Liver (tissue), 9 donors: ENCODE data around the gene SDE2. TPM values are rescaled to one million over a fixed set of nuclear protein-coding genes. Genes with fewer than 3 reads are reported as not detected.

Experiments
- DNase-seq: peaks from one replicate; pipeline ENCODE4 v3.0.0-alpha.2; 2017; ENCODE audit warnings: low spot score
- H3K27ac ChIP-seq, 2 donors: one replicate each; pipeline ENCODE4 v1.7.0; 2013; ENCODE audit warnings: inconsistent platforms in 2 of 2, low read length in 2 of 2, control low read depth in 1 of 2, low read depth in 1 of 2, mild to moderate bottlenecking in 1 of 2
- H3K27me3 ChIP-seq, 4 donors: one replicate each; pipeline versions ENCODE4 v1.6.1 to v1.7.0; 2013; ENCODE audit warnings: low read length in 3 of 4, inconsistent platforms in 1 of 4, mild to moderate bottlenecking in 1 of 4, moderate library complexity in 1 of 4; ENCODE audit not compliant: control insufficient read depth in 4 of 4, insufficient read depth in 4 of 4
- H3K36me3 ChIP-seq, 4 donors: one replicate each; pipeline versions ENCODE4 v1.6.1 to v1.7.0; 2013; ENCODE audit warnings: low read length in 3 of 4, mild to moderate bottlenecking in 3 of 4, low read depth in 1 of 4, moderate library complexity in 1 of 4; ENCODE audit not compliant: control insufficient read depth in 4 of 4, insufficient read depth in 3 of 4
- H3K4me1 ChIP-seq, 4 donors: one replicate each; pipeline versions ENCODE4 v1.6.1 to v1.7.0; 2013; ENCODE audit warnings: low read length in 3 of 4, mild to moderate bottlenecking in 3 of 4, moderate library complexity in 1 of 4; ENCODE audit not compliant: control insufficient read depth in 4 of 4, insufficient read depth in 4 of 4
- H3K4me3 ChIP-seq, 3 donors: one replicate each; pipeline versions ENCODE4 v1.6.1 to v1.7.0; 2013; ENCODE audit warnings: low read length in 3 of 3, control low read depth in 1 of 3, low read depth in 1 of 3, mild to moderate bottlenecking in 1 of 3
- H3K9ac ChIP-seq, 2 donors: one replicate each; pipeline ENCODE4 v1.7.0; 2013; ENCODE audit warnings: low read length in 2 of 2, mild to moderate bottlenecking in 2 of 2, moderate library complexity in 2 of 2, control low read depth in 1 of 2, low read depth in 1 of 2
- H3K9me3 ChIP-seq, 4 donors: one replicate each; pipeline versions ENCODE4 v1.6.1 to v1.7.0; 2013; ENCODE audit warnings: low read length in 3 of 4; ENCODE audit not compliant: control insufficient read depth in 4 of 4
- ATF3 ChIP-seq: IDR thresholded peaks from 2 replicates; pipeline ENCODE4 v1.6.1; 2016; ENCODE audit warnings: antibody characterized with exemption
- CTCF ChIP-seq: fragments of 150-350 bp; IDR thresholded peaks from 2 replicates; pipeline ENCODE4 v1.5.1; 2017; ENCODE audit warnings: improper control_type of control experiment, low read depth, low read length; ENCODE audit not compliant: missing input control
- EGR1 ChIP-seq, 2 donors: IDR thresholded peaks; 2 replicates each; pipeline ENCODE4 v1.6.1; 2016 to 2018; ENCODE audit warnings: antibody characterized with exemption in 2 of 2, low read depth in 2 of 2
- FOXA1 ChIP-seq: IDR thresholded peaks from 2 replicates; pipeline ENCODE4 v1.6.1; 2016; ENCODE audit warnings: antibody characterized with exemption
- FOXA2 ChIP-seq: IDR thresholded peaks from 2 replicates; pipeline ENCODE4 v1.6.1; 2016; ENCODE audit warnings: antibody characterized with exemption
- GABPA ChIP-seq, 2 donors: IDR thresholded peaks in 1 of 2; conservative IDR thresholded peaks in 1 of 2; 2 replicates each; pipeline ENCODE4 v1.6.1; 2016; ENCODE audit warnings: antibody characterized with exemption in 2 of 2, mild to moderate bottlenecking in 1 of 2, moderate library complexity in 1 of 2
- HNF4A ChIP-seq, 2 donors: conservative IDR thresholded peaks; 2 replicates each; pipeline ENCODE4 v1.6.1; 2016; ENCODE audit warnings: antibody characterized with exemption in 2 of 2, mild to moderate bottlenecking in 2 of 2
- HNF4G ChIP-seq: IDR thresholded peaks from 2 replicates; pipeline ENCODE4 v1.6.1; 2016; ENCODE audit warnings: antibody characterized with exemption
- JUND ChIP-seq, 2 donors: IDR thresholded peaks; 2 replicates each; pipeline ENCODE4 v1.6.1; 2016; ENCODE audit warnings: antibody characterized with exemption in 2 of 2
- MAX ChIP-seq: IDR thresholded peaks from 2 replicates; pipeline ENCODE4 v1.6.1; 2016; ENCODE audit warnings: antibody characterized with exemption
- NR2F2 ChIP-seq: IDR thresholded peaks from 2 replicates; pipeline ENCODE4 v1.6.1; 2016; ENCODE audit warnings: antibody characterized with exemption
- REST ChIP-seq: IDR thresholded peaks from 2 replicates; pipeline ENCODE4 v1.6.1; 2016; ENCODE audit warnings: antibody characterized with exemption, mild to moderate bottlenecking
- TAF1 ChIP-seq: conservative IDR thresholded peaks from 2 replicates; pipeline ENCODE4 v1.6.1; 2016; ENCODE audit warnings: antibody characterized with exemption, mild to moderate bottlenecking
- YY1 ChIP-seq: IDR thresholded peaks from 2 replicates; pipeline ENCODE4 v1.6.1; 2016; ENCODE audit warnings: antibody characterized with exemption, mild to moderate bottlenecking
- ZBTB33 ChIP-seq: IDR thresholded peaks from 2 replicates; pipeline ENCODE4 v1.6.1; 2016; ENCODE audit warnings: antibody characterized with exemption
- WGBS: extraction: QIAGEN DNeasy Blood & Tissue Kit; methylation state at CpG from one replicate; pipeline ENCODE4 v1.1.7; 2013; 5-methylcytosine and 5-hydroxymethylcytosine counted together
- polyA plus RNA-seq, 2 donors: library from polyadenylated mRNA; stranded (reverse) in 1 of 2; unstranded in 1 of 2; fragments of 200-250 nt in 1 of 2; fragments of >200 nt in 1 of 2; fragmentation: Nextera tagmentation in 1 of 2; extraction: Ambion mirVana in 1 of 2; gene quantifications; one replicate each; pipeline versions ENCODE4 v1.2.1 to v1.2.3, GENCODE V29; 2013 to 2015
- total RNA-seq, 2 donors: library from RNA; depleted of rRNA; stranded (reverse); fragments of >200 nt; gene quantifications; one replicate each; pipeline ENCODE4 v1.2.3, GENCODE V29; 2014
- donor health status: healthy.
- donor health status: healthy.
- donor health status: healthy.
- donor health status: healthy.
- donor health status: healthy.

SDE2 gene
- total and polyA plus RNA-seq, 4 donors, result 4.7 to 53.7 (median 11.0) TPM

GRCh38 chr1:225996946-225997545 lies 2.1 kb downstream of the SDE2 start:
- Histone ChIP-seq H3K27ac (no peak overlapping the region), H3K36me3 (peaks cover 10 to 22% (median 11%) of the 10 kb centered on the region in 4 donors), H3K9me3 (no peaks in the 10 kb centered on the region), H3K4me1 (peaks cover 4 to 19% (median 16%) of the 10 kb centered on the region in 4 donors), H3K27me3 (no peaks in the 10 kb centered on the region), H3K9ac (no peak overlapping the region), H3K4me3 (no peak overlapping the region)
- WGBS, result 68% methylated on average over 5 of the region's 5 CpGs
- no peak for DNase-seq
- TF ChIP-seq MAX (no peak), ZBTB33 (no peak), FOXA1 (no peak), GABPA (IDR thresholded peaks at IDR 0.05 in 1 of 2, conservative IDR thresholded peaks at IDR 0.05 in 1 of 2) (no peak), HNF4A (conservative IDR thresholded peaks at IDR 0.05) (no peak), FOXA2 (no peak), TAF1 (no peak)

GRCh38 chr1:225995919-225996864 lies 3.0 kb downstream of the SDE2 start:
- Histone ChIP-seq H3K4me3 (no peak overlapping the region), H3K9ac (no peak overlapping the region), H3K4me1 (peaks cover 4 to 19% (median 16%) of the 10 kb centered on the region in 4 donors), H3K36me3 (peaks cover 15 to 30% (median 20%) of the 10 kb centered on the region in 4 donors), H3K27ac (no peak overlapping the region), H3K9me3 (no peaks in the 10 kb centered on the region), H3K27me3 (no peaks in the 10 kb centered on the region)
- 61% methylated on average over 4 of the region's 4 CpGs for WGBS
- DNase-seq, result no peak
- no peak for TF ChIP-seq HNF4G
- no peak for TF ChIP-seq TAF1
- no peak for TF ChIP-seq FOXA2

GRCh38 chr1:225990705-225991464 lies 8.3 kb downstream of the SDE2 start:
- Histone ChIP-seq H3K27me3 (no peaks in the 10 kb centered on the region), H3K9me3 (no peaks in the 10 kb centered on the region)
- TF ChIP-seq FOXA2, result no peak
- no peak for TF ChIP-seq FOXA1
- no peak for TF ChIP-seq TAF1
- no peak for TF ChIP-seq GABPA (IDR thresholded peaks at IDR 0.05 in 1 of 2, conservative IDR thresholded peaks at IDR 0.05 in 1 of 2)
- TF ChIP-seq JUND (IDR thresholded peaks at IDR 0.05), result no peak
- TF ChIP-seq EGR1 (IDR thresholded peaks at IDR 0.05; ENCODE audit: low read depth in 2 of 2), result no peak
- no peak for TF ChIP-seq YY1
- TF ChIP-seq REST, result no peak
- no peak for TF ChIP-seq NR2F2
- no peak for TF ChIP-seq MAX
- TF ChIP-seq ATF3, result no peak
- no peak for TF ChIP-seq CTCF
- TF ChIP-seq HNF4A (conservative IDR thresholded peaks at IDR 0.05), result no peak

More at GRCh38 chr1:225990705-225991464, 8.3 kb downstream of the SDE2 start:
- no peak overlapping the region for H3K27ac ChIP-seq
- no peak for DNase-seq
- no peak overlapping the region for H3K4me3 ChIP-seq
- H3K4me1 ChIP-seq, result peaks cover 0 to 2% (median 0%) of the 10 kb centered on the region in 4 donors
- H3K9ac ChIP-seq, result no peak overlapping the region
- H3K36me3 ChIP-seq, result peaks cover 23 to 65% (median 49%) of the 10 kb centered on the region in 4 donors
- WGBS, result 82% methylated on average over 5 of the region's 5 CpGs
